ENCODE results near the gene GPR84. TPM values are rescaled to one million over a fixed set of nuclear protein-coding genes. Genes with fewer than 3 reads are reported as not detected.

Gene GPR84
- total and polyA plus RNA-seq, 8 donors: 0.46 to 1.4 (median 0.50) TPM; not detected in 5

DNA sequence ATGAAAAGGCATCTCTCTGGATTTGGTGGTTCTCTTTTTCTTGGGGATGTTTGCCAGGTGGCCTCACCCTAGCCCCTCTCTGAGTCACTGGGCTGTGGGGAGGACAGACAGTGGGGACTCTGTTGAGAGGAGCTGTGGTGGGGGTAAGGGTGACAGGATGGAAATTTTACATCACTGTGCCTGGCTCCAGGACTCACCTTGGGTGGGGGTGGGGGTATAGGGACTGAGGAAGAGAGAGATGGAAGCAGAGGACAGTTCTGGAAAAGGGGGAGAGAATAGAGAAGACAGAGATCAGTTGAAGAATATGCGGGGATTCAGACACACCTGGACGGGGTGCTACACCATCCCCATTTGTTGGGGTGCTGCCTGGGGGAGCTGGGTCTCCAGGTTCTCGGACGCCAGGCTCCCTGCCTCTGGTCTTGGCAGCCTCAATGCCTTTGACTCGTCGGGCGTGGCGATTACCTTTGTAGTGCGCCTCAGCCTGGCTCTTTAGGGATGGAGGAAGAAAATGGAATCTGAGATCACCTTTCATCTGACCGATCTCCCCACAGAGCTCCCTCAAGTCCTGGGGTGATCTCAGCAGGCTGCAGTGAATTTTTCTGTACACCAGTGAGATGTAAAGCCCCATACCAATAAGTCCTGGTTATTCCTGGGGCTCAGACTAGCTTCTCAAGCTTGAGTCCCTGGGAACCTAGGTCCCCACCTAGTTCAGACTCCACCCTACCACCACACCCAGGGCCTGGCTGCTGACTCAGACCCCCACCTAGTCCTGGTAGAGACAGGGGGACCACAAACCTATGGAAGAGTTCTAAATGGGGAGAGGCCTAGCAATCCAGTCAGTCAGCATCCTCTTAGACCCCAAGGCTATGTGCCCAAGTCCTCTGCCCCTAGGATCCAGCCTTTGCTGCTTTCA is 9.6 kb upstream of the GPR84 start:
- 56 to 74% (median 70%) methylated on average over 10 of the region's 10 CpGs for WGBS, 5 donors
- Histone ChIP-seq H3K4me1 (peaks cover 23 to 89% (median 59%) of the 10 kb centered on the region in 4 donors), H3K9me3 (no peaks in the 10 kb centered on the region), H3K4me3 (no peak overlapping the region), H3K36me3 (peaks cover 0 to 7% (median 0%) of the 10 kb centered on the region in 4 donors), H3K27ac (peak overlapping the region in 3 of 5 donors; percentile 31 to 61 (median 60)), H3K27me3 (peaks cover 0 to 6% (median 0%) of the 10 kb centered on the region in 3 donors)
- TF ChIP-seq, protein P1, sequence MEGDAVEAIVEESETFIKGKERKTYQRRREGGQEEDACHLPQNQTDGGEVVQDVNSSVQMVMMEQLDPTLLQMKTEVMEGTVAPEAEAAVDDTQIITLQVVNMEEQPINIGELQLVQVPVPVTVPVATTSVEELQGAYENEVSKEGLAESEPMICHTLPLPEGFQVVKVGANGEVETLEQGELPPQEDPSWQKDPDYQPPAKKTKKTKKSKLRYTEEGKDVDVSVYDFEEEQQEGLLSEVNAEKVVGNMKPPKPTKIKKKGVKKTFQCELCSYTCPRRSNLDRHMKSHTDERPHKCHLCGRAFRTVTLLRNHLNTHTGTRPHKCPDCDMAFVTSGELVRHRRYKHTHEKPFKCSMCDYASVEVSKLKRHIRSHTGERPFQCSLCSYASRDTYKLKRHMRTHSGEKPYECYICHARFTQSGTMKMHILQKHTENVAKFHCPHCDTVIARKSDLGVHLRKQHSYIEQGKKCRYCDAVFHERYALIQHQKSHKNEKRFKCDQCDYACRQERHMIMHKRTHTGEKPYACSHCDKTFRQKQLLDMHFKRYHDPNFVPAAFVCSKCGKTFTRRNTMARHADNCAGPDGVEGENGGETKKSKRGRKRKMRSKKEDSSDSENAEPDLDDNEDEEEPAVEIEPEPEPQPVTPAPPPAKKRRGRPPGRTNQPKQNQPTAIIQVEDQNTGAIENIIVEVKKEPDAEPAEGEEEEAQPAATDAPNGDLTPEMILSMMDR (IDR thresholded peaks at IDR 0.05): no peak
- TF ChIP-seq POLR2AphosphoS5 (IDR thresholded peaks at IDR 0.05) (no peak), EP300 (IDR thresholded peaks at IDR 0.05) (no peak), POLR2A (IDR thresholded peaks at IDR 0.05) (no peak)
- no peak for DNase-seq
- intact Hi-C loops (cut with DNase I; ENCODE audit: low total_unique reads): no loop called here

DNA sequence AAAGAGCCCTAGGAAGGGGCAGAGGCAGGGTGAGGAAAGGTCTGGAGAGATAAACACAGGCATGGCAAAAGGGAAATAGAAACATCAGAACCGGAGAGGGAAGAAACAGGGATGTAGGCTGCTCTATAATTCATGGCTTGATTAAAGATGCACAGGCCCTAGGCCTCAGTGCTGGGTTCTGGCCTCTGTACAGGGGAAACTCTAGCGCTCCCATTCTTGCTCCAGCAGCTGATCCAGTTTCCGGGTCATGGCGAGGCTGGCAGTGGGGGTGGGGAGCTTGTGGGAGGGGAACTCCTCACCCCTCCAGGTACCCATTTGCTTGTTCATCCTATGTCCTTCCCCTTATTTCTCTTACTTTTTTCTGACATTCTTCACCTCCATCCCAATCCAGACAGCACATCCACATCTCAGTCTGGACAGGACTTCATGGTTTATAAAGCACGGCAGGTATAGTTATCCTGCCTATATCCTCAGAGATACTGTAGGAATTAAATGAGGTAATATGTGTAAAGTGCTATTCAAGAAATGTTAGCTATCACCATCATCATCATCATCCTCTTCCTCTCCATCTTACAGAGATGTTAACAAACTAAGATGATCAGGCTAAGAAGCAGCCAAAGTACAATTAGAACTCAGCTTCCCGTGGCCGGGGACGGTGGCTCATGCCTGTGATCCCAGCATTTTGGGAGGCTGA is 8.0 kb upstream of the GPR84 start:
- Histone ChIP-seq H3K4me3 (no peak overlapping the region), H3K9me3 (no peaks in the 10 kb centered on the region), H3K4me1 (peaks cover 29 to 87% (median 56%) of the 10 kb centered on the region in 4 donors), H3K36me3 (peaks cover 0 to 7% (median 0%) of the 10 kb centered on the region in 4 donors), H3K27ac (peak overlapping the region in 4 of 5 donors; percentile 41 to 76 (median 71)), H3K27me3 (peaks cover 0 to 6% (median 0%) of the 10 kb centered on the region in 3 donors)
- no peak for DNase-seq
- WGBS, 5 donors: 50 to 60% (median 54%) methylated on average over 8 of the region's 8 CpGs
- intact Hi-C loops (cut with DNase I; ENCODE audit: low total_unique reads): no loop called here
- TF ChIP-seq POLR2AphosphoS5 (IDR thresholded peaks at IDR 0.05): no peak
- TF ChIP-seq EP300 (IDR thresholded peaks at IDR 0.05): no peak
- no peak for TF ChIP-seq POLR2A (IDR thresholded peaks at IDR 0.05)
- TF ChIP-seq, protein P1 (IDR thresholded peaks at IDR 0.05): no peak

DNA sequence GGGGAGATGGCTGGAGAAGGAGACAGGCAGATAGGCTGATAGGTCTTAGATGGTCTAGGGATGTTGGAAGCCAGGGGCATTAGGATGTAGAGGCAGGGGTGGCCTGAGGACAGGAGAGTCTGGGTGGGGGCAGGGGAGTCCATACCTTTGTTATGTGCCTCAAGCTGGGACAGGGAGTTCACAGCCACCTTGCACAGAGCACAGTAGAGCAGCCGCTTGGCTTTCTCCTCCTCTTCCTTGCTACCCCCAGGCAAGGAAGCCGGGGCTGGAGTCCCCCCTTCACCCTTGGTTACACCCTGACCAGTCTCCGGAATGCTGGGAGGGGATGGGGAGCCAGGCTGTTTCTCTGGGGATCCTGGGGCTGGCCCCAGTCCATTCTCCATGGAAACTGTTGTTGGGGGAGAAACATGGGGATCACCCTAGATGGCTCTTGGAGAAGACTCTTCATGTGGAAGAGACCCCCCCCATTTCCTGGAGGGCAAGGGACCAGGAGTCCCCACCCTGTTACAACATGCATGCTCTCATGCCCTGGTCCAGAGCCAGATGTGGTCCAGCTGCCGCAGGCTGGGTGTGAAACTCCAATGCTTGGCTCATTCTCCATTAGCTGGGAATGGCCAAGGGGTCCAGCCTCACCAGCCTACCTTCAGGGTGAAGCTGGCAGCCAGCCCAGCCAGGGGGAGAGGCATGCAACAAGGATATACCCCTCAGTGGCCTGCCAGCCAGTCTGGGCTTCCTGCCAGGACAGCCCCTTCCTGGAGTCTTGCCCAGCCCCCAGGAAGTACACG is 7.2 kb upstream of the GPR84 start:
- TF ChIP-seq, protein P1 (IDR thresholded peaks at IDR 0.05): no peak
- TF ChIP-seq EP300 (IDR thresholded peaks at IDR 0.05): no peak
- TF ChIP-seq POLR2AphosphoS5 (IDR thresholded peaks at IDR 0.05): peak in 1 of 3 donors; percentile 19
- TF ChIP-seq POLR2A (IDR thresholded peaks at IDR 0.05): no peak
- Histone ChIP-seq H3K27ac (peak overlapping the region in 4 of 5 donors; percentile 41 to 76 (median 71)), H3K27me3 (peaks cover 0 to 6% (median 0%) of the 10 kb centered on the region in 3 donors), H3K4me3 (no peak overlapping the region), H3K9me3 (no peaks in the 10 kb centered on the region), H3K36me3 (peaks cover 0 to 7% (median 0%) of the 10 kb centered on the region in 4 donors), H3K4me1 (peaks cover 29 to 79% (median 53%) of the 10 kb centered on the region in 4 donors)
- intact Hi-C loops (cut with DNase I; ENCODE audit: low total_unique reads): no loop called here
- 35 to 54% (median 49%) methylated on average over 5 of the region's 5 CpGs for WGBS, 5 donors
- DNase-seq: peak in 1 of 2 donors; percentile 89
